ENCODE measurements around the gene RHAG.

DNA sequence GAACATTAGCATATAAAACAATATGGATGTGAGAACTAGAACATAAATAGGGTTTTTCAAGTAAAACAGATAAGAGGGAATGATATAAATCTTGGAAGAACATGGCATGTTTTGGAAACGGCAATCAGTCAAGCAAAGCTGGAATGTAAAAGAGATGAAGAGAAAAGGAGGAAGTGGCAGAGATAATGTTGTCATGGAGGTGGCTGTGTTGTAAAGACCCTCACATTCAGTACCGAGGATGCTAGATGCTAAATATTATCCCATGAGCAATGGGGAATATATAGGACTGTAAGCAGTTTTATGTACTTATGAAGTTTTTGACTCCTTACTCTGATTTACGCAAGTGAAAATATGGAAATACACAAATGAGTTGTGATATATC, 702 bp upstream of the RHAG start:
- TF ChIP-seq, protein P1, sequence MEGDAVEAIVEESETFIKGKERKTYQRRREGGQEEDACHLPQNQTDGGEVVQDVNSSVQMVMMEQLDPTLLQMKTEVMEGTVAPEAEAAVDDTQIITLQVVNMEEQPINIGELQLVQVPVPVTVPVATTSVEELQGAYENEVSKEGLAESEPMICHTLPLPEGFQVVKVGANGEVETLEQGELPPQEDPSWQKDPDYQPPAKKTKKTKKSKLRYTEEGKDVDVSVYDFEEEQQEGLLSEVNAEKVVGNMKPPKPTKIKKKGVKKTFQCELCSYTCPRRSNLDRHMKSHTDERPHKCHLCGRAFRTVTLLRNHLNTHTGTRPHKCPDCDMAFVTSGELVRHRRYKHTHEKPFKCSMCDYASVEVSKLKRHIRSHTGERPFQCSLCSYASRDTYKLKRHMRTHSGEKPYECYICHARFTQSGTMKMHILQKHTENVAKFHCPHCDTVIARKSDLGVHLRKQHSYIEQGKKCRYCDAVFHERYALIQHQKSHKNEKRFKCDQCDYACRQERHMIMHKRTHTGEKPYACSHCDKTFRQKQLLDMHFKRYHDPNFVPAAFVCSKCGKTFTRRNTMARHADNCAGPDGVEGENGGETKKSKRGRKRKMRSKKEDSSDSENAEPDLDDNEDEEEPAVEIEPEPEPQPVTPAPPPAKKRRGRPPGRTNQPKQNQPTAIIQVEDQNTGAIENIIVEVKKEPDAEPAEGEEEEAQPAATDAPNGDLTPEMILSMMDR (conservative IDR thresholded peaks at IDR 0.05; ENCODE audit: low read depth in 2 of 2): no peak
- TF ChIP-seq EZH2phosphoT487 (IDR thresholded peaks at IDR 0.05; ENCODE audit: unreplicated experiment) (no peak), EZH2 (IDR thresholded peaks at IDR 0.05; ENCODE audit: low read depth, unreplicated experiment) (no peak), POLR2AphosphoS5 (IDR thresholded peaks at IDR 0.05; ENCODE audit: low read depth) (no peak), CREB1 (CRISPR knock-in tag; IDR thresholded peaks at IDR 0.05; ENCODE audit: low read depth) (no peak), STAT1 (IDR thresholded peaks at IDR 0.05; ENCODE audit: unreplicated experiment) (no peak), JUNB (IDR thresholded peaks at IDR 0.05; ENCODE audit: unreplicated experiment) (no peak), NANOG (IDR thresholded peaks at IDR 0.05; ENCODE audit: borderline replicate concordance) (no peak)
- TF ChIP-seq, protein P2, sequence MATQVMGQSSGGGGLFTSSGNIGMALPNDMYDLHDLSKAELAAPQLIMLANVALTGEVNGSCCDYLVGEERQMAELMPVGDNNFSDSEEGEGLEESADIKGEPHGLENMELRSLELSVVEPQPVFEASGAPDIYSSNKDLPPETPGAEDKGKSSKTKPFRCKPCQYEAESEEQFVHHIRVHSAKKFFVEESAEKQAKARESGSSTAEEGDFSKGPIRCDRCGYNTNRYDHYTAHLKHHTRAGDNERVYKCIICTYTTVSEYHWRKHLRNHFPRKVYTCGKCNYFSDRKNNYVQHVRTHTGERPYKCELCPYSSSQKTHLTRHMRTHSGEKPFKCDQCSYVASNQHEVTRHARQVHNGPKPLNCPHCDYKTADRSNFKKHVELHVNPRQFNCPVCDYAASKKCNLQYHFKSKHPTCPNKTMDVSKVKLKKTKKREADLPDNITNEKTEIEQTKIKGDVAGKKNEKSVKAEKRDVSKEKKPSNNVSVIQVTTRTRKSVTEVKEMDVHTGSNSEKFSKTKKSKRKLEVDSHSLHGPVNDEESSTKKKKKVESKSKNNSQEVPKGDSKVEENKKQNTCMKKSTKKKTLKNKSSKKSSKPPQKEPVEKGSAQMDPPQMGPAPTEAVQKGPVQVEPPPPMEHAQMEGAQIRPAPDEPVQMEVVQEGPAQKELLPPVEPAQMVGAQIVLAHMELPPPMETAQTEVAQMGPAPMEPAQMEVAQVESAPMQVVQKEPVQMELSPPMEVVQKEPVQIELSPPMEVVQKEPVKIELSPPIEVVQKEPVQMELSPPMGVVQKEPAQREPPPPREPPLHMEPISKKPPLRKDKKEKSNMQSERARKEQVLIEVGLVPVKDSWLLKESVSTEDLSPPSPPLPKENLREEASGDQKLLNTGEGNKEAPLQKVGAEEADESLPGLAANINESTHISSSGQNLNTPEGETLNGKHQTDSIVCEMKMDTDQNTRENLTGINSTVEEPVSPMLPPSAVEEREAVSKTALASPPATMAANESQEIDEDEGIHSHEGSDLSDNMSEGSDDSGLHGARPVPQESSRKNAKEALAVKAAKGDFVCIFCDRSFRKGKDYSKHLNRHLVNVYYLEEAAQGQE (IDR thresholded peaks at IDR 0.05; ENCODE audit: unreplicated experiment): no peak

Measured in GM23338 (cell line).